Caco-2 (cell line): ENCODE measurements around the gene PRSS53. TPM values are rescaled to one million over a fixed set of nuclear protein-coding genes. Genes with fewer than 3 reads are reported as not detected.

ENCODE experiments used
- BruUV-seq: library from RNA; stranded (reverse); fragments of 400-500 nt; replicated peaks from 2 replicates; lab custom pipeline; 2021; lab: Mats Ljungman, UMichigan
- CTCF ChIA-PET: fragments of 300-600 bp; sonication (Branson Sonifier 250); formaldehyde crosslinking; loops from one replicate; lab custom pipeline; 2022; ENCODE audit warnings: antibody characterized with exemption; lab: Charles Lee
- POLR2A ChIA-PET: fragments of 300-600 bp; sonication (Branson Sonifier 250); formaldehyde crosslinking; loops from one replicate; lab custom pipeline; 2022; ENCODE audit warnings: antibody characterized with exemption; lab: Charles Lee
- DNase-seq, 2 experiments: peaks; one replicate each; pipeline versions ENCODE4 v3.0.0 to v3.0.0-alpha.2; 2020 to 2022
- H3K27me3 ChIP-seq: replicated peaks from 2 replicates; pipeline ENCODE4 v1.6.0; 2011; ENCODE audit warnings: low read length; ENCODE audit not compliant: control insufficient read depth, insufficient read depth
- H3K36me3 ChIP-seq: 2 replicates; pipeline ENCODE4 v1.5.1; 2011; ENCODE audit warnings: low read length; ENCODE audit not compliant: control insufficient read depth, insufficient read depth
- H3K4me1 ChIP-seq: fragments of 250-450 bp; sonication (Bioruptor Pico); 2 replicates; pipeline ENCODE4 v1.5.1; 2020; ENCODE audit warnings: mild to moderate bottlenecking
- H3K4me3 ChIP-seq: 2 replicates; pipeline ENCODE4 v1.5.1; 2011; ENCODE audit warnings: low read depth, mild to moderate bottlenecking, control low read depth, low read length
- H3K9me3 ChIP-seq: fragments of 250-450 bp; sonication (Bioruptor Pico); 2 replicates; pipeline ENCODE4 v1.5.1; 2020; ENCODE audit warnings: mild to moderate bottlenecking, moderate library complexity
- H3K27ac Mint-ChIP-seq: one replicate; pipeline ENCODE4 v1.8.0; 2022; ENCODE audit warnings: mixed read lengths; ENCODE audit not compliant: unreplicated experiment
- H3K27me3 Mint-ChIP-seq: one replicate; pipeline ENCODE4 v1.8.0; 2022; ENCODE audit warnings: mixed read lengths; ENCODE audit not compliant: insufficient read depth, unreplicated experiment
- H3K36me3 Mint-ChIP-seq: one replicate; pipeline ENCODE4 v1.8.0; 2022; ENCODE audit warnings: mild to moderate bottlenecking, mixed read lengths; ENCODE audit not compliant: insufficient read depth, unreplicated experiment
- H3K4me1 Mint-ChIP-seq: one replicate; pipeline ENCODE4 v1.8.0; 2022; ENCODE audit warnings: low read depth, mixed read lengths; ENCODE audit not compliant: unreplicated experiment
- H3K4me3 Mint-ChIP-seq: one replicate; pipeline ENCODE4 v1.8.0; 2022; ENCODE audit warnings: mild to moderate bottlenecking, moderate library complexity, mixed read lengths; ENCODE audit not compliant: unreplicated experiment
- H3K9me3 Mint-ChIP-seq: one replicate; pipeline ENCODE4 v1.8.0; 2022; ENCODE audit warnings: mixed read lengths; ENCODE audit not compliant: unreplicated experiment
- intact Hi-C: fragments of 100-400 bp; cut with micrococcal nuclease; formaldehyde crosslinking; loops from one replicate; pipeline ENCODE4 v1.10.0; 2022; ENCODE audit not compliant: unreplicated experiment
- total RNA-seq: library from RNA; stranded (reverse); gene quantifications from 2 replicates; pipeline ENCODE4 v1.2.3, GENCODE V29; 2022
- TF ChIP-seq, protein P1 (sequence below), 2 experiments: fragments of 200-600 bp in 1 of 2; IDR thresholded peaks; 1 replicate in 1 of 2; 2 replicates in 1 of 2; pipeline versions ENCODE4 v1.5.1 to v1.8.0; 2011 to 2022; ENCODE audit warnings: antibody characterized with exemption in 1 of 2, control low read depth in 1 of 2, inconsistent platforms in 1 of 2, low read depth in 1 of 2, low read length in 1 of 2, mild to moderate bottlenecking in 1 of 2, moderate library complexity in 1 of 2; ENCODE audit not compliant: insufficient read depth in 1 of 2, severe bottlenecking in 1 of 2, unreplicated experiment in 1 of 2

PRSS53 gene
- total RNA-seq, 1 experiment from 2014 or later, result 1.8 TPM

DNA sequence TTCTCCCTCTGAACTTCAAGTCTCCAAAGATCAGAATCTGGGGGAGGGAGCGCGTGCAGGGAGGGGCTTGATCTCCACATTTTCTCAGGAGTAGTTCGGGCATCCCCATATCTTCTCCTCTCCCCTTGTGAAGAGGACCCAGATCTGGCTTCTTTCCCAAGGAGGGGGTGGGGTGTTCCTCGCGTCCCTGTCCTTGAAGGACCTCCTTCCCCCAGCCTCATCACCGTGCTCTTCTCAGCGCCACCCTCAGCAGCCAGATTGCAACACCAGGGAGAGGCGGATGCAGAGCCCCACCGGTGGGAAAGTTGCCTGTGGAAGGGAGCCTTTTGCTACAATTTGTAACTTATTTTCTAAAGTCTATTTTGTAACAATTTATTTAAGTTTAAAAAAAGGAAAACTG, 5.7 kb downstream of the PRSS53 start:
- peaks cover 38% of the 10 kb centered on the region for H3K36me3 Mint-ChIP-seq
- POLR2A ChIA-PET, result no interaction called here
- H3K27ac Mint-ChIP-seq, result no peak overlapping the region

DNA sequence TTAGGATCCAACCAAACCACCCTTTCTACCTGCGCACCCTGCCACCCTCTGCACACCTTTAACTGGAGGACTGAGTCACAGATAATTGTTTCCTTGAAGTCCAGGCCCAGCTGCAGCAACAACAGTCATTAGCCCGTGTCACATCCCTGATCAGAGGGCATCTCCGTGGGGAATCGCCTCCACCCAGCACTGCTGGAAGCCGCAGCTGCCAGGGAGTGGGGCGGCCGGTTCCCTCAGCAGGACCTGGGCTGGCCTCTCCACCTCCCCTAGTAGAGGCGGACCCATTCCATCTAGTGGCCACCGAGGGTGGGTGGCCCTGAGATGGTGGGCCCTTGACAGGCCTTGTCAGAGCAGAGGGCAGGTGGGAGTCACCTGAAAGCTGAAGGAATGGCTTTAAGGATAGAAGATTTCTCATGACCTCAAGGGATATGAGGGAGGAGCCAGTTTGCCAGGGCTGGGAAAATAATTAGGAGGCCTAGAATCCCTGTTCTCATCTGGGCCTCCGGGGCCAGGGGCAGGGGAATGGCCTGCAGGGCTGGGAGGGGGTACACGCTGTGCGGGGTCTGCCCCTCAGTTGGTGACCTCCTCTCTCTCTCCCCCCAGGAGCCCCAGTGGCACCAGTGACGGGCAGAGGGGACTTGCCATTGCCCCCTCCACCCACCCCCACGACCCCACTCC, 6.2 kb downstream of the PRSS53 start:
- peaks cover 38% of the 10 kb centered on the region for H3K36me3 Mint-ChIP-seq
- TF ChIP-seq, protein P1, sequence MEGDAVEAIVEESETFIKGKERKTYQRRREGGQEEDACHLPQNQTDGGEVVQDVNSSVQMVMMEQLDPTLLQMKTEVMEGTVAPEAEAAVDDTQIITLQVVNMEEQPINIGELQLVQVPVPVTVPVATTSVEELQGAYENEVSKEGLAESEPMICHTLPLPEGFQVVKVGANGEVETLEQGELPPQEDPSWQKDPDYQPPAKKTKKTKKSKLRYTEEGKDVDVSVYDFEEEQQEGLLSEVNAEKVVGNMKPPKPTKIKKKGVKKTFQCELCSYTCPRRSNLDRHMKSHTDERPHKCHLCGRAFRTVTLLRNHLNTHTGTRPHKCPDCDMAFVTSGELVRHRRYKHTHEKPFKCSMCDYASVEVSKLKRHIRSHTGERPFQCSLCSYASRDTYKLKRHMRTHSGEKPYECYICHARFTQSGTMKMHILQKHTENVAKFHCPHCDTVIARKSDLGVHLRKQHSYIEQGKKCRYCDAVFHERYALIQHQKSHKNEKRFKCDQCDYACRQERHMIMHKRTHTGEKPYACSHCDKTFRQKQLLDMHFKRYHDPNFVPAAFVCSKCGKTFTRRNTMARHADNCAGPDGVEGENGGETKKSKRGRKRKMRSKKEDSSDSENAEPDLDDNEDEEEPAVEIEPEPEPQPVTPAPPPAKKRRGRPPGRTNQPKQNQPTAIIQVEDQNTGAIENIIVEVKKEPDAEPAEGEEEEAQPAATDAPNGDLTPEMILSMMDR (IDR thresholded peaks at IDR 0.05; ENCODE audit: insufficient read depth in 1 of 2, low read depth in 1 of 2, low read length in 1 of 2, severe bottlenecking in 1 of 2, unreplicated experiment in 1 of 2), result no peak
- CTCF ChIA-PET, result no interaction called here
- H3K4me1 Mint-ChIP-seq, result no peaks in the 10 kb centered on the region
- no peak overlapping the region for H3K4me3 Mint-ChIP-seq
- H3K27ac Mint-ChIP-seq, result no peak overlapping the region
- H3K4me3 ChIP-seq, result no peak overlapping the region
- POLR2A ChIA-PET, result interaction anchor here (0.6 kb wide), 1 partner anchor 68 kb away, joined by 17 read pairs; no protein-coding TSS in a partner anchor
- no peaks in the 10 kb centered on the region for H3K27me3 Mint-ChIP-seq
- H3K4me1 ChIP-seq, result no peaks in the 10 kb centered on the region
- H3K9me3 ChIP-seq, result no peaks in the 10 kb centered on the region
- no TSS peak for BruUV-seq
- DNase-seq, result no peak
- H3K36me3 ChIP-seq, result peaks cover 3% of the 10 kb centered on the region
- no peaks in the 10 kb centered on the region for H3K27me3 ChIP-seq
- intact Hi-C loops, result no loop called here
- no peaks in the 10 kb centered on the region for H3K9me3 Mint-ChIP-seq

More for the DNA sequence above, 5.7 kb downstream of the PRSS53 start:
- intact Hi-C loops, result no loop called here
- Histone ChIP-seq H3K4me1 (no peaks in the 10 kb centered on the region), H3K9me3 (no peaks in the 10 kb centered on the region), H3K27me3 (no peaks in the 10 kb centered on the region), H3K36me3 (peaks cover 3% of the 10 kb centered on the region), H3K4me3 (no peak overlapping the region)
- H3K4me3 Mint-ChIP-seq, result no peak overlapping the region
- H3K4me1 Mint-ChIP-seq, result no peaks in the 10 kb centered on the region
- no peak for DNase-seq
- CTCF ChIA-PET, result no interaction called here
- H3K27me3 Mint-ChIP-seq, result no peaks in the 10 kb centered on the region
- TF ChIP-seq, protein P1 (IDR thresholded peaks at IDR 0.05; ENCODE audit: insufficient read depth in 1 of 2, low read depth in 1 of 2, low read length in 1 of 2, severe bottlenecking in 1 of 2, unreplicated experiment in 1 of 2), result no peak
- BruUV-seq, result no TSS peak
- H3K9me3 Mint-ChIP-seq, result no peaks in the 10 kb centered on the region

DNA sequence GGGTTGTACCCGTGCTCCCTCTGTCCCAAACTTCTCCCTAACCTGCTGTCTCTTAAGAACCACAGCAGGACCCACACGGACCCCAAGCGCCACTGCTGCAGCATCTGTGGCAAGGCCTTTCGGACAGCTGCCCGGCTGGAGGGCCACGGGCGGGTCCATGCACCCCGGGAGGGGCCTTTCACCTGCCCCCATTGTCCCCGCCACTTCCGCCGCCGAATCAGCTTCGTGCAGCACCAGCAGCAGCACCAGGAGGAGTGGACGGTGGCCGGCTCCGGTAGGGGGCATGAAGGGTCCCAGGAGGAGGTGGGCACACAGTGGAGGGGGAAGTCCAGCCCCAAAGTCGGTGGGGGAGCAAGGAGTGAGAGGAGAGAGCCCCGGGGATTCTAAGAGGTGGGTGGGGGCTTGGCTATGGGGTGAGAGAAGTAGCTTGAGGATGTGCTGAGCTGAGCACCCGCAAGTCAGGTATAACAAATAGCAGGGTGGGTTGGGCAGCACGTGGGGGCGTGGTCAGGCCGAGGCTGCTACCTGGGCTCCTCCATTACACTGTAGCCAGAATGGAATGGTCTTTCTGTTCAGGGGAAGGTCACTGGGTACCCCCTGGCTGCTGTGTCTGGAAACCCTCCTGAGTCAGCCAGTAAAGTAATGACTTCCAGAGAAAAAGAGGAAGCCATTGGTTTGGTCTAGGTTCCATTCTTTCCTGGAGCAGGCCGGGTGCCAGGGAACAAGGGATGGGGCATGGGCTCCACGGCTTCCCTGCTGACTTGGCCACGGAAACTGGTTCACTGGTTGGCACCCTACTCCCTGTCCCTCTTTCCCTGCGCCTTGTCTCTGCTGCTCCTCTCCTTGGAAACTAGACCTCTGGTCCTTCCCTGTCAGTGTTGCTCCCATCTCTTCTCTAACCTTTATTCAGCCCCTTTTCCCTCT, 7.1 kb downstream of the PRSS53 start:
- Mint-ChIP-seq H3K4me1 (no peaks in the 10 kb centered on the region), H3K27ac (no peak overlapping the region), H3K27me3 (no peaks in the 10 kb centered on the region), H3K36me3 (peaks cover 38% of the 10 kb centered on the region), H3K4me3 (no peak overlapping the region), H3K9me3 (no peaks in the 10 kb centered on the region)
- TF ChIP-seq, protein P1 (IDR thresholded peaks at IDR 0.05; ENCODE audit: insufficient read depth in 1 of 2, low read depth in 1 of 2, low read length in 1 of 2, severe bottlenecking in 1 of 2, unreplicated experiment in 1 of 2), result no peak
- Histone ChIP-seq H3K4me3 (no peak overlapping the region), H3K36me3 (peaks cover 3% of the 10 kb centered on the region), H3K4me1 (no peaks in the 10 kb centered on the region), H3K27me3 (no peaks in the 10 kb centered on the region), H3K9me3 (no peaks in the 10 kb centered on the region)
- DNase-seq, result no peak
- intact Hi-C loops, result no loop called here
- ChIA-PET POLR2A (interaction anchor here (0.6 kb wide), 1 partner anchor 67 kb away, joined by 17 read pairs; no protein-coding TSS in a partner anchor), CTCF (no interaction called here)
- no TSS peak for BruUV-seq
